HG03159 (cell line): Measurements from ENCODE around the gene GPR152.
"Not testable (repeated sequence)": the region's sequence is repeated elsewhere in the genome, so short reads cannot be mapped to it uniquely, and the experiment has no call there.

Experiments used
- ATAC-seq: cut with Tn5 transposase; IDR thresholded peaks from one replicate; pipeline ENCODE4 v1.9.1; 2021; ENCODE audit warnings: mild to moderate bottlenecking, moderate library complexity; ENCODE audit not compliant: unreplicated experiment

GPR152 gene

GRCh38 chr11:67429038-67429668 lies 23.4 kb downstream of the GPR152 start:
- no peak for ATAC-seq

DNA sequence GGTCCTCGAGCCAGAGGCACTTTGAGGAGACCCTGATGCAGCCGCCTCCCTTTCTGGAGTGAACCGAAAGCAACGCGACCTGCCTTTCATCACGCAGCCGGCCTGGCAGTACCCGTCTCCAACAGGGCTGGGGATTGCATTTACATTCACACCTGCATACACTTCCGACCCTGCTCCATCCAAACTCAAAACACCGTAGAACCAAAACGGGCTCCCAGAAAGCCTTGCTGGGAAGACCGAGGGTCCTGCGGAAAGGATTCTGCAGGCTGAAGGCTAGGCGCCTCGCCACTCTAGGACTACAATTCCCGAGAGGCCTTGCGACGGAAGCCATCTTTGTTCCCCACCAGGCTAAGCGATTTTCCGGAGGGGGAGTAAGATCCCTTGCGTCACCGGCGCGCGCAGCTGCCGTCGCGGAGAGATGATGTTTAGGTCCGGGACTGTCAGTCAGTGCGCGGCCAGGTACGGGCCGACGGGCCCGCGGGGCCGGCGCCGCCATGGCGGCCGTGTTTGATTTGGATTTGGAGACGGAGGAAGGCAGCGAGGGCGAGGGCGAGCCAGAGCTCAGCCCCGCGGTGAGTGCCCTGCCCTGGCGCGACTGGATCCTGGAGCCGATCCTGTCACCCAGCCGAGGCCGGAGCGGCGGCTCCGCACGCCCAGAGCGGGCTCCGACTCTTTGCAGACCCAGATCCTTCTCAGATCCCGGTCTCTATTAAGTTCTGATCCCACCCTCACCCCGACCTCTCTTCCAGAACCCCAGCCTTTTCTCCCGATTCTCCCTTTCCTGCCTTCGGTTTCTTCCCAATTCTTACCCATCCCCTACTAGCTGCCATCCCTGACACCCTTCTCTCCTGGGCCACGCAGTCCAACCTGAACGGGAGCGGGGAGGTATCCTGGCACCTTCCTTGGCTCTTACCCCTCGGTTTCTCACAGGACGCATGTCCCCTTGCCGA lies 24.2 kb downstream of the GPR152 start, which contains the start of gene RPS6KB2:
Gene RPS6KB2 (plus strand): TSS at position 443 of the 950 bp plus-strand sequence. CDS start 52 bp downstream, at position 495.
- peak; percentile 64 for ATAC-seq

DNA sequence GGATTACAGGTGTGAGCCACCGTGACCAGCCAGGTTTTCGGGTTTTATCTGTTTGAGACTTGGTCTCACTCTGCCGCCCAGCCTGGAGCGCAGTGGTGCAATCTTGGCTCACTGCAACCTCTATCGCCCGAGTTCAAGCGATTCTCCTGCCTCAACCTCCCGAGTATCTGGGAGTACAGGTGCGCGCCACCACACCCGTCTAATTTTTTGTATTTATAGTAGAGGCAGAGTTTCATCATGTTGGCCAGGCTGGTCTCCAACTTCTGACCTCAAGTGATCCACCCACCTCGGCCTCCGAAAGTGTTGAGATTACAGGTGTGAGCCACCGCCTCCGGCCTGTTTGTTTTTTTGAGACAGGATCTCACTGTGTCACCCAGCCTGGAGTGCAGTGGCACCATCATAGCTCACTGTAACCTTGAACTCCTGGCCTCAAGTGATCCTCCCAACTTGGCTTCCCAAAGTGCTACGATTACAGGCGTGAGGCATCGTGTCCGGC lies 25.1 kb downstream of the GPR152 start:
- ATAC-seq: not testable (repeated sequence)

DNA sequence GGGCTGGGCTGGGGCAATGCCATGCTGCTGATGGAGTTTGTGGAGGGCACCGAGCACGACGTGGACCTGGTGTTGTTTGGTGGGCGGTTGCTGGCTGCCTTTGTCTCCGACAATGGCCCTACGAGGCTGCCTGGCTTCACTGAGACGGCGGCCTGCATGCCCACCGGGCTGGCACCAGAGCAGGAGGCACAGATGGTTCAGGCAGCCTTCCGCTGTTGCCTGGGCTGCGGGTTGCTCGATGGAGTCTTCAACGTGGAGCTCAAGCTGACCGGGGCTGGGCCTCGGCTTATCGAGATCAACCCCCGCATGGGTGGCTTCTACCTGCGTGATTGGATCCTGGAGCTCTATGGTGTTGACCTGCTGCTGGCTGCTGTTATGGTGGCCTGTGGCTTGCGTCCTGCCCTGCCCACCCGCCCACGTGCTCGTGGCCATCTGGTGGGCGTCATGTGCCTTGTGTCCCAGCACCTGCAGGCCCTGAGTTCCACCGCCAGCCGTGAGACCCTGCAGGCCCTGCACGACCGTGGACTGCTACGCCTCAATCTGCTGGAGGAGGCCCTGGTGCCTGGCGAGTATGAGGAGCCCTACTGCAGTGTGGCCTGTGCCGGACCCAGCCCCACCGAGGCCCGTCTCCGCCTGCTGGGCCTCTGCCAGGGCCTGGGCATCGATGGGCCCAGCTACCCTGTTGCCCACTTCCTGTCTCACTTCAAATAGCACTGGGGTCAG lies 28.5 kb downstream of the GPR152 start:
- no peak for ATAC-seq

GRCh38 chr11:67423466-67423865 lies 29.1 kb downstream of the GPR152 start:
- ATAC-seq: no peak

GRCh38 chr11:67422891-67423290 lies 29.6 kb downstream of the GPR152 start:
- ATAC-seq: no peak

- ATAC-seq: no peak
These were observed 31.0 kb downstream of the GPR152 start for GRCh38 chr11:67421430-67422031.

DNA sequence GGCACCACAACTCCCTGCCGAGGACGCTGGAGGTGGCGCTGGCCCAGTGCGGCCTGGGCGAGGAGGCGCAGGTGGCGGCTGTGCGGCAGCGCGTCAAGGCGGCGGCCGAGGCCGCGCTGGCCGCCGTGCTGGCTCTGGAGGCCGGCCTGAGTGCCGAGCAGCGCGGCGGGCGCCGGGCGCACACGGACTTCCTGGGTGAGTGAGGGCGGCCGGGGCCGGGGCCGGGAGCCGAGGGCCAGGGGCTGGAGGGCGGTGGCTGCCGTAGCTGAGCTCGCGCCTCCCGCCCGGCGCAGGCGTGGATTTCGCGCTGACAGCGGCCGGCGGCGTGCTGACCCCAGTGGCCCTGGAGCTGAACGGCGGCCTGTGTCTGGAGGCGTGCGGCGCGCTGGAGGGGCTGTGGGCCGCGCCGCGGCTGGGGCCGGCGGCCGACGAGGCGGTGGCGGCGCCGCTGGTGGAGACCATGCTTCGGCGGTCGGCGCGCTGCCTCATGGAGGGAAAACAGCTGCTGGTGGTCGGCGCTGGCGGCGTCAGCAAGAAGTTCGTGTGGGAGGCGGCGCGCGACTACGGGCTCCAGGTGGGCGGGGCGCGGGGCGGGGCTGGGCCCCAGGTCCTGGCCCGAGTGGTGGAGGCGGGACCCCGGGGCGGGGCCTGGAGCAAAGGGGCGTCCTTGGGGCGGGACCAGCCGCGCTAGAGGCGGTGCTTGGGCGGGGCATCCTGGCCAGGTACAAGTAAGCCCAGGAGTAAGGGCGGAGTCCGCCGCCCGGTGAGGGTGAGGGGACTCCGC lies 31.7 kb downstream of the GPR152 start:
- peak; percentile 80 for ATAC-seq

DNA sequence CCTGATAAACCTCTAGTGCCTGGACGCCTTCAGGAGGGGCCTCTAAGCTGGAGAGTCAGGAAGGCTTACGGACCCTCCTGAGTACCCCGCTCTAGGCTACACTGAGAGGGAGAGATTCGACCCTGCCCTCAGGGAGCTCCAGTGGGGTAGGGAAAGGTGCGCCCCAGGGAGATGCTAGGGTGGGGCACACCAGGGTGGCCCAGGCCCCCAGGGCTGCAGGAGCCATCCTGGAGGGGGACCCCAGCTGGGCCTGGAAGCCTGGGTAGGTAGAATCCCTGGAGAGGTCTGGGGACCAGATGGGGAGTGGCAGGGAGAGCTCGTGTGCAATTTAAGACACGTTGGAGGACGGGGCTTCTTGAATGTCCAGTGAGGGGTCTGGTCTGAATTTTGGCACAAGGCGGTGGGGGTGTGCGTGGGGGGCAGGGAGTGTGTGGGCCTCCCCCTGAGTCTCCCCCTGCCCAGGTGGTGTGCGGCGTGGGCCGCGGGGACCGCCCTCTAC lies 32.3 kb downstream of the GPR152 start:
- no peak for ATAC-seq

GRCh38 chr11:67419325-67420049 lies 33.0 kb downstream of the GPR152 start:
- no peak for ATAC-seq

- ATAC-seq: no peak
These were observed 33.9 kb downstream of the GPR152 start for GRCh38 chr11:67418476-67419281.

DNA sequence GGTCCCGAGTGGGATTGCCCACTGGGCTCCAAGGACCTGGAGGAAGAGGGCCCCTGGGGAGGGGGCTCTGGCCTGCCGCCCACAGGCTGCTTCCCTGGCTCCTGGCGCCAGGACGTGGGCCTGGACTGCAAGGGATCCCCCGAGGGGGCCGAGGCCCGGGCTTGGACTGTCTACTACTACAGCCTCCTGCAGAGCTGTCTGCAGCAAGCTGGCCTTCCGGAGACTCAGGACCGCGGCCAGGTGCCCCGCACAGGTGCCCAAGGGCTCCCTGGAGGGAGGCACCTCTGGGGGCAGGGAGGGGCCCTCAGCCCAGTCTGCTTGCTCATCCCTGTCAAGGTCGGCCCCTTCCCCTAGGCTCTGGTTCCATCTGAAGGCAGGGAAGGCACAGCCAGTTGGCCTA lies 35.1 kb downstream of the GPR152 start:
- ATAC-seq: no peak

- no peak for ATAC-seq
These were observed 35.9 kb downstream of the GPR152 start for GRCh38 chr11:67416416-67417335.

DNA sequence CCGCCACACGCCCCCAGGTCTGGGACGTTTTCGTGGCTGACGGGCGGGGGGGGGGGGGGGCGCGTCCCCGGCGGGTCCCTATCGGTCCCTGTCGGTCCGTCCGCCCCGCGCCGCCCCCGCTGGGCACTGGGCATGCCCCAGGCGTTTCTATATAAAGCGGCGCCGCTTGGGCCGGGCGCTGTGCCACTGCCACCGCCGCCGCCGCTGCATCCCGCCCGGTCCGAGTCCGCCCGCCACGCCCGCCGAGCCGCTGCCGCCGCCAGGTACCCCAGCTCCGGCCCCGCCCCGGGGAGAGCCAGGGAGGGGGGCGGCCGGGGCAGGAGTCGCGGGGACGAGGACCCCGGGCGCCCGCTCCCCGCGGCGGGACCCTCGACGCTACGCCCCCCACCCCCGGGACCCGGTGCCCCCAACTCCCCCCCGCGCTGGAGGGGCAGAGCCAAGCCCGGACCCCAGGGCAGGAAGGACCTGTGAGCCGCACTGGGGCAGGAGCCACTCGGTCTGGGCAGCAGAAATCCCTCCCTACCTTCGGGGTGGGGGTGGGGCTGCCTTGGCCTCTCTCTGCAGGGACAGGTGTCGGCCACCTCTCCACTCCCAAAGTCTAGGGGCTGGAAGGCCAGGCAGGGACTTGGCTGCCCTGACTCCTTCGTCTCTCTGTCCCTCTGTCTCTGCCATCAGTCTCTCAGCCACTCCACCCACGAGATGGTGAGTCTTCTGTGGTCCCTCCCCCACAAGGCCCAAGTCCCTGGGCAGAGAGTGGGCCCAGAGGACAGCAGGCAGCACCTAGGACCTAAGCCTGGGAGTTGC lies 36.8 kb downstream of the GPR152 start, which contains the start of gene CARNS1:
Gene CARNS1 (plus strand): TSS at position 178 of the 804 bp plus-strand sequence. CDS start 522 bp downstream, at position 700.
- ATAC-seq: no peak

DNA sequence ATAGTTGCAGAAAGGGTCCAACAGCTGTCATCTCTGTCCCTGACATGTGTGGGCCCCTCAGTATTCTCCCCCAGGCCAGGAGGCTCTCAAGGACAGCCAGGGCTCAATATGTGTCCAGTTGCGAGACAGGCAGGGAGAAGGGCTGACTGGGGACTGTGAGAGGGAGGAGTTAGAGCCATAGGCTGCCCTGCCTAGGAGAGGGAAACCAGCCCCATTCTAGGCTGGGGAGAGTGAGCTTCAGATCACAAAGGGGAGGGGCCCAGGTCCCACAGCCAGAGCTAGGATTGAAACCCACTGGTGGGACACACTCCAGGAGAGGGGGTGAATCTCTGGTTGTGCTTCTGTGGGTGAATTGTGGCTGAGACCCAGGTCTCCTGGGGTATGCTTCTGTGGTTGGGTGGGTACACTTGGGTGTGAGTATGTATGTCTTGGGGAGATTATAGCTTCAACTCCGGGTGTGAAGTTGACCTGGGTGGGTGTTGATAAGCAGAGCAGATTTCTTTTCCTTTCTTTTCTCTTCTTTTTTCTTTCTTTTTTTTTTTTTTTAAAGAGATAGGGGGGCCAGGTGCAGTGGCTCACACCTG lies 39.2 kb downstream of the GPR152 start:
- no peak for ATAC-seq
